ENCODE measurements around the gene PUSL1.

The PUSL1 gene

GRCh38 chr1:1351511-1352427 is 43.4 kb downstream of the PUSL1 start:
- H3K79me1 ChIP-seq (replicated peaks; ENCODE audit: low read length, poor library complexity, severe bottlenecking): peaks cover 3% of the 10 kb centered on the region
- no peak overlapping the region for H2AK5ac ChIP-seq (ENCODE audit: low read length, severe bottlenecking)
- H2AFZ ChIP-seq (ENCODE audit: low read depth, low read length): no peak overlapping the region
- no peak overlapping the region for H2BK12ac ChIP-seq (ENCODE audit: low read length in 2 of 2)
- H3K18ac ChIP-seq (ENCODE audit: low read depth in 1 of 2, low read length in 2 of 2): no peak overlapping the region
- no peak overlapping the region for H2BK5ac ChIP-seq (ENCODE audit: low read depth, low read length, poor library complexity, severe bottlenecking)
- H3K4me2 ChIP-seq (ENCODE audit: low read length, poor library complexity, severe bottlenecking): no peak overlapping the region
- H3K9me3 ChIP-seq (ENCODE audit: control insufficient read depth, low read length): no peaks in the 10 kb centered on the region
- no peak overlapping the region for H3K4ac ChIP-seq (ENCODE audit: low read depth in 1 of 2, low read length in 2 of 2)
- H3K14ac ChIP-seq (ENCODE audit: low read length in 2 of 2): no peak overlapping the region
- H3K4me1 ChIP-seq (ENCODE audit: control insufficient read depth, insufficient read depth, low read depth, low read length): peaks cover 72% of the 10 kb centered on the region
- peak; percentile 54 for DNase-seq
- H3K27ac ChIP-seq (ENCODE audit: low read length, poor library complexity, severe bottlenecking): no peak overlapping the region
- H2BK15ac ChIP-seq (ENCODE audit: low read depth, poor library complexity, severe bottlenecking): no peak overlapping the region
- H4K91ac ChIP-seq (ENCODE audit: low read length): peak overlapping the region; percentile 28
- H3K23ac ChIP-seq (ENCODE audit: low read length in 2 of 2): peak overlapping the region in 1 of 2 experiments; percentile 34
- H3K4me3 ChIP-seq (ENCODE audit: insufficient read depth in 1 of 2, low read depth in 1 of 2, low read length in 2 of 2): peak overlapping the region in 1 of 2 experiments; percentile 55
- H3K27me3 ChIP-seq (ENCODE audit: control insufficient read depth in 1 of 2, insufficient read depth in 1 of 2, low read length in 2 of 2): no peaks in the 10 kb centered on the region
- peak overlapping the region; percentile 53 for H3K9ac ChIP-seq (ENCODE audit: low read length)
- WGBS: 51% methylated on average over 29 of the region's 29 CpGs
- no peak overlapping the region for H2BK120ac ChIP-seq (ENCODE audit: low read depth, low read length)
- peak overlapping the region; percentile 1 for H4K8ac ChIP-seq (ENCODE audit: low read length)
- H3K36me3 ChIP-seq (ENCODE audit: control insufficient read depth in 1 of 2, insufficient read depth in 2 of 2, low read depth in 1 of 2, low read length in 2 of 2): peaks cover 32 to 42% of the 10 kb centered on the region in 2 experiments

GRCh38 chr1:1352786-1353388 is 44.5 kb downstream of the PUSL1 start:
- Histone ChIP-seq H3K4me2 (ENCODE audit: low read length, poor library complexity, severe bottlenecking) (no peak overlapping the region), H3K79me1 (replicated peaks; ENCODE audit: low read length, poor library complexity, severe bottlenecking) (peaks cover 3% of the 10 kb centered on the region), H3K9me3 (ENCODE audit: control insufficient read depth, low read length) (no peaks in the 10 kb centered on the region), H3K27ac (ENCODE audit: low read length, poor library complexity, severe bottlenecking) (no peak overlapping the region), H2AK5ac (ENCODE audit: low read length, severe bottlenecking) (peak overlapping the region; percentile 2), H3K4me3 (ENCODE audit: insufficient read depth in 1 of 2, low read depth in 1 of 2, low read length in 2 of 2) (peak overlapping the region in 1 of 2 experiments; percentile 55), H3K14ac (ENCODE audit: low read length in 2 of 2) (no peak overlapping the region), H3K9ac (ENCODE audit: low read length) (peak overlapping the region; percentile 53), H3K4ac (ENCODE audit: low read depth in 1 of 2, low read length in 2 of 2) (no peak overlapping the region), H3K23ac (ENCODE audit: low read length in 2 of 2) (peak overlapping the region in 1 of 2 experiments; percentile 48), H2BK5ac (ENCODE audit: low read depth, low read length, poor library complexity, severe bottlenecking) (no peak overlapping the region), H2BK12ac (ENCODE audit: low read length in 2 of 2) (peak overlapping the region in 1 of 2 experiments; percentile 29), H3K36me3 (ENCODE audit: control insufficient read depth in 1 of 2, insufficient read depth in 2 of 2, low read depth in 1 of 2, low read length in 2 of 2) (peaks cover 32 to 44% of the 10 kb centered on the region in 2 experiments), H2AFZ (ENCODE audit: low read depth, low read length) (no peak overlapping the region), H4K91ac (ENCODE audit: low read length) (no peak overlapping the region), H3K4me1 (ENCODE audit: control insufficient read depth, insufficient read depth, low read depth, low read length) (peaks cover 64% of the 10 kb centered on the region), H3K18ac (ENCODE audit: low read depth in 1 of 2, low read length in 2 of 2) (no peak overlapping the region), H2BK15ac (ENCODE audit: low read depth, poor library complexity, severe bottlenecking) (no peak overlapping the region), H3K27me3 (ENCODE audit: control insufficient read depth in 1 of 2, insufficient read depth in 1 of 2, low read length in 2 of 2) (no peaks in the 10 kb centered on the region), H4K8ac (ENCODE audit: low read length) (no peak overlapping the region), H2BK120ac (ENCODE audit: low read depth, low read length) (no peak overlapping the region)
- DNase-seq: no peak
- 60% methylated on average over 4 of the region's 5 CpGs for WGBS

GRCh38 chr1:1353389-1354151 is 45.2 kb downstream of the PUSL1 start:
- Histone ChIP-seq H3K4me3 (ENCODE audit: insufficient read depth in 1 of 2, low read depth in 1 of 2, low read length in 2 of 2) (peak overlapping the region; percentile 21 to 64), H2AFZ (ENCODE audit: low read depth, low read length) (no peak overlapping the region), H3K4me1 (ENCODE audit: control insufficient read depth, insufficient read depth, low read depth, low read length) (peaks cover 61% of the 10 kb centered on the region), H3K14ac (ENCODE audit: low read length in 2 of 2) (no peak overlapping the region), H3K27ac (ENCODE audit: low read length, poor library complexity, severe bottlenecking) (peak overlapping the region; percentile 13), H3K9ac (ENCODE audit: low read length) (peak overlapping the region; percentile 53), H3K36me3 (ENCODE audit: control insufficient read depth in 1 of 2, insufficient read depth in 2 of 2, low read depth in 1 of 2, low read length in 2 of 2) (peaks cover 32 to 44% of the 10 kb centered on the region in 2 experiments), H3K79me1 (replicated peaks; ENCODE audit: low read length, poor library complexity, severe bottlenecking) (peaks cover 3% of the 10 kb centered on the region), H4K91ac (ENCODE audit: low read length) (no peak overlapping the region), H3K4ac (ENCODE audit: low read depth in 1 of 2, low read length in 2 of 2) (no peak overlapping the region), H3K18ac (ENCODE audit: low read depth in 1 of 2, low read length in 2 of 2) (peak overlapping the region in 1 of 2 experiments; percentile 29), H3K9me3 (ENCODE audit: control insufficient read depth, low read length) (no peaks in the 10 kb centered on the region), H2BK15ac (ENCODE audit: low read depth, poor library complexity, severe bottlenecking) (no peak overlapping the region), H2AK5ac (ENCODE audit: low read length, severe bottlenecking) (no peak overlapping the region), H3K23ac (ENCODE audit: low read length in 2 of 2) (peak overlapping the region in 1 of 2 experiments; percentile 48), H4K8ac (ENCODE audit: low read length) (peak overlapping the region; percentile 5), H3K27me3 (ENCODE audit: control insufficient read depth in 1 of 2, insufficient read depth in 1 of 2, low read length in 2 of 2) (no peaks in the 10 kb centered on the region), H2BK120ac (ENCODE audit: low read depth, low read length) (no peak overlapping the region), H2BK12ac (ENCODE audit: low read length in 2 of 2) (peak overlapping the region in 1 of 2 experiments; percentile 15), H3K4me2 (ENCODE audit: low read length, poor library complexity, severe bottlenecking) (peak overlapping the region; percentile 32), H2BK5ac (ENCODE audit: low read depth, low read length, poor library complexity, severe bottlenecking) (no peak overlapping the region)
- no peak for DNase-seq
- WGBS: 74% methylated on average over 27 of the region's 28 CpGs

All from mesenchymal stem cell (in vitro differentiated cells and primary cell).